ENCODE results near the gene SORBS2. TPM values are rescaled to one million over a fixed set of nuclear protein-coding genes. Genes with fewer than 3 reads are reported as not detected.

The SORBS2 gene
- total and polyA plus RNA-seq, 12 donors: 175 to 3,169 (median 1,523) TPM

DNA sequence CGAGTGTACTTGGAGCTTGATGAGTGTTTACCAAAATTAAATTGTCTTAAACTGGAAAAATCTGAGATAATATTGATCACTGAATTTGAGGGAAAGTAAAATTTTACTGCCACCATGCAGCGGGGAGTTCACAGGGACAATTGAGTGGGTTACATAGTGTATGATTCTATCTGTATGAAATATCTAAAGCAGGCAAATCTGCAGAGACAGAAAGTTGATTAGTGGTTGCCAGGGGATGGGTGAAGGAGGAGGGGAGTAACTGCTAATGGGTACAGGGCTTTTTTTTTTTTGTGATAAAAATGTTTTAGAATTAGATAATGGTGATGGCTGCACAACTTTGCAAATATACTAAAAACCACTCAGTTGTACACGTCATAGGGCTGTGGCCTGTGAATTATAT lies 241.3 kb downstream of the SORBS2 start:
- H3K27ac ChIP-seq: peak overlapping the region in 5 of 10 donors; percentile 17 to 95 (median 84)
- no peaks in the 10 kb centered on the region for H3K36me3 ChIP-seq
- no peaks in the 10 kb centered on the region for H3K27me3 ChIP-seq
- WGBS, 2 donors: 91 to 96% methylated on average over 3 of the region's 3 CpGs
- DNase-seq: no peak
- TF ChIP-seq, protein P1, sequence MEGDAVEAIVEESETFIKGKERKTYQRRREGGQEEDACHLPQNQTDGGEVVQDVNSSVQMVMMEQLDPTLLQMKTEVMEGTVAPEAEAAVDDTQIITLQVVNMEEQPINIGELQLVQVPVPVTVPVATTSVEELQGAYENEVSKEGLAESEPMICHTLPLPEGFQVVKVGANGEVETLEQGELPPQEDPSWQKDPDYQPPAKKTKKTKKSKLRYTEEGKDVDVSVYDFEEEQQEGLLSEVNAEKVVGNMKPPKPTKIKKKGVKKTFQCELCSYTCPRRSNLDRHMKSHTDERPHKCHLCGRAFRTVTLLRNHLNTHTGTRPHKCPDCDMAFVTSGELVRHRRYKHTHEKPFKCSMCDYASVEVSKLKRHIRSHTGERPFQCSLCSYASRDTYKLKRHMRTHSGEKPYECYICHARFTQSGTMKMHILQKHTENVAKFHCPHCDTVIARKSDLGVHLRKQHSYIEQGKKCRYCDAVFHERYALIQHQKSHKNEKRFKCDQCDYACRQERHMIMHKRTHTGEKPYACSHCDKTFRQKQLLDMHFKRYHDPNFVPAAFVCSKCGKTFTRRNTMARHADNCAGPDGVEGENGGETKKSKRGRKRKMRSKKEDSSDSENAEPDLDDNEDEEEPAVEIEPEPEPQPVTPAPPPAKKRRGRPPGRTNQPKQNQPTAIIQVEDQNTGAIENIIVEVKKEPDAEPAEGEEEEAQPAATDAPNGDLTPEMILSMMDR (IDR thresholded peaks at IDR 0.05): no peak
- intact Hi-C loops (cut with DNase I): no loop called here
- peaks cover 10 to 55% (median 36%) of the 10 kb centered on the region in 9 donors for H3K4me1 ChIP-seq
- peaks cover 0 to under 1% (median 0%) of the 10 kb centered on the region in 11 donors for H3K9me3 ChIP-seq
- H3K4me3 ChIP-seq: no peak overlapping the region
- no peak for ATAC-seq

DNA sequence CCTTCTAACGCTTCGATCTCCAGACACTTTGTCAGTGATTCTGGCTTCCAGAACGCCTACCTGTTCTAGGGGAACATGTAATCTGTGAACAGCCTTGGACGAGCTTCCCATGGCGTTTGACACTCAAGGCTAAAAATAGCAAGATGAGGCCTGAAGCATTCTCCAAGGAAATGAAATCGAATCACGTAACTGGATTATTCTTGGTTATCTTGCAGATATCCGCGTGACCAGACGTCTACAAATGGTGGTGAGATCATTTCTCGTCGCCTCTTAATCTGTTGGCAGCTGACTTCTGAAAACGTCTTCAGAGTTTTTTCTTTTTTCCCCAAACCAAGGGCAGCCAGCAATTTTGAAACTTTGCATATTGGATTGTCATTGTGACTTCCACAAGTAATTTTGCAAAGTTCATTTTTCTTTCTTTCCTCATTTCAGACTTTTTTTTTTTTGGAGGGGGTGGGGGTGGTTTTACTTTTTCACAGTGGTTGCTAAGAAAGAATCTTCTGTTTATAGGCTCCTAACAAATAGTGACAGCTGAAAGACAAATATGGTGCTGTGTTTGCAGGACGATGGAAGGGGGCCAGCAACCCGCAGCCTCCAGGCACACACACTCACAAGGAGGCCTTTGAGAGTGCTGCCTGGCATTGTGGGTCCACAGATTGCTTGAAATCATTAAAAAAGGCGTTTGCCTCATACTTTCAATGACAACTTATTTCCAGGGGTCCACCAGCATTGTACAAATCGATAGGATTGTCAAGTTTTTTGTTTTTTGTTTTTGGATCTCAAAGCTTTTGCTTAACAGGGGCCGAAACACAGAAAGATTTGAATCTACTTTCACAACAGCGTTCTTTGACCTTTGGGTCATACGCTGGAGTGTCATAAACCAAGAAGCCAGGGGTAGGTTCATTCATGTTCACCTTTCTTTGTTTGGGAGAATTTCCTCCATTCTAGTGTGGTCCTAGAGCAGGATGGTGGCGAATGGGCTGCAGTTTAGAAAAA lies 244.3 kb downstream of the SORBS2 start:
- intact Hi-C loops (cut with DNase I): loop anchor here in 4 of 10 donors (1.0 to 2.0 kb wide), 3 partner anchors 31 to 33 kb away; partner anchors contain the start of gene PDLIM3 (in 2 of the 4)
- DNase-seq: peak; percentile 63 to 85
- Histone ChIP-seq H3K27ac (peak overlapping the region; percentile 73 to 95 (median 90)), H3K4me1 (peaks cover 10 to 47% (median 26%) of the 10 kb centered on the region in 9 donors), H3K4me3 (peak overlapping the region in 2 of 10 donors; percentile 5 to 9), H3K27me3 (no peaks in the 10 kb centered on the region), H3K36me3 (no peaks in the 10 kb centered on the region), H3K9me3 (peaks cover 0 to 14% (median 0%) of the 10 kb centered on the region in 11 donors)
- peak; percentile 76 to 90 (median 88) for ATAC-seq
- TF ChIP-seq, protein P1 (IDR thresholded peaks at IDR 0.05): no peak
- 31 to 34% methylated on average over 21 of the region's 21 CpGs for WGBS, 2 donors

DNA sequence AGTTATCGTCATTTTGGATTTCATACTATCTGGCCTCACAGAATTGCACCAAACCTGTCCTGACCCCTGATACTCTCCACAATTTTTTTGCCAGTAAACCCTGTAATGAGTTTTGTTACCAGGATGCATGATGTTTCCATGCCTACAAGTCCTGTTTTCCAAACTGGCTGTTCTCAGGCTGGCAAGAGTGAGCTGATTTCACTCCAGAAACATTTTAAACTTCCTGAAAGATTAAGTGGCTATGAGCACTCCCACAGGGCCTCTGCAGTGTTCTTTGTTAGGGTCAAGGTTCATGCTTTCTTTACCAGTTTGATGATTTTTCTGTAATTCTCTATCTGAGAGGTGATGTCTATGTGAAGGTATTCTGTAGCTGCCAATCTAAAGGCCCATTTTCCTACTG lies 245.0 kb downstream of the SORBS2 start:
- TF ChIP-seq, protein P1 (IDR thresholded peaks at IDR 0.05): no peak
- H3K4me3 ChIP-seq: peak overlapping the region in 1 of 10 donors; percentile 5
- no peaks in the 10 kb centered on the region for H3K27me3 ChIP-seq
- H3K36me3 ChIP-seq: no peaks in the 10 kb centered on the region
- H3K9me3 ChIP-seq: peaks cover 0 to 14% (median 0%) of the 10 kb centered on the region in 11 donors
- DNase-seq (peak in 1 of 2 donors; percentile 78), ATAC-seq (peak; percentile 72 to 88 (median 81))
- H3K27ac ChIP-seq: peak overlapping the region; percentile 73 to 95 (median 90)
- H3K4me1 ChIP-seq: peaks cover 10 to 47% (median 26%) of the 10 kb centered on the region in 9 donors
- intact Hi-C loops (cut with DNase I): loop anchor here in 4 of 10 donors (1.0 to 2.0 kb wide), 3 partner anchors 30 to 33 kb away; partner anchors contain the start of gene PDLIM3 (in 2 of the 4)
- 5 to 35% methylated on average over 1 of the region's 1 CpG for WGBS, 2 donors

DNA sequence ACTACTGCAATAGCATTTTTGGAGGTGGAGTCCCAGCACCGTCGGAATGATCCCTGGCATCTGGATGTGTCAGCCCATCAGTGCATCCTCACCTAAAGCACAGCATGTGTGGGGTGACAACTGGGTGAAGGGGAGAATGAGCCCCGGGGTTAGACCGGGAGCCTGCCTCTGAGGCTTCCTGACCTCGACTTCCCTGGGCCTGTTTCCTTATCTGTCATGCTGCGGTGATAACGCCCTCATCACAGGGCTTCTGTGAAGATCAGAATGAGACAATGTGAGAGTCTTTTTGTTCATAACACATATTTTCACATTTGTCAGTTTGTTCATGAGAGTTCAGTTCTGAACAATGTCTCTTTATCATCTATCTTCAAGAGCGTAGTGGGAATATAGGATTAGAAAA lies 245.6 kb downstream of the SORBS2 start:
- H3K4me1 ChIP-seq: peaks cover 10 to 47% (median 26%) of the 10 kb centered on the region in 9 donors
- peak in 1 of 2 donors; percentile 50 for DNase-seq
- no peaks in the 10 kb centered on the region for H3K27me3 ChIP-seq
- peaks cover 0 to 14% (median 0%) of the 10 kb centered on the region in 11 donors for H3K9me3 ChIP-seq
- intact Hi-C loops (cut with DNase I): loop anchor here in 1 of 10 donors (2.0 kb wide), 1 partner anchor 30 kb away; no protein-coding TSS in a partner anchor
- TF ChIP-seq, protein P1 (IDR thresholded peaks at IDR 0.05): no peak
- H3K36me3 ChIP-seq: no peaks in the 10 kb centered on the region
- ATAC-seq: peak; percentile 6 to 67 (median 30)
- H3K27ac ChIP-seq: peak overlapping the region; percentile 73 to 95 (median 90)
- WGBS, 2 donors: 19 to 22% methylated on average over 8 of the region's 8 CpGs
- no peak overlapping the region for H3K4me3 ChIP-seq

Measured in heart right ventricle (tissue), 16 donors.